Uterus (tissue), 2 donors: ENCODE results near the gene SH2B3.

Source experiments
- CTCF ChIP-seq, 4 experiments: fragments of 200-600 bp in 2 of 4; fragments of 450-650 bp in 2 of 4; sonication (generic) in 2 of 4; IDR thresholded peaks; one replicate each; pipeline ENCODE4 v1.5.1; 2016 to 2019; ENCODE audit warnings: antibody characterized with exemption in 4 of 4, mild to moderate bottlenecking in 2 of 4, moderate library complexity in 1 of 4
- POLR2A ChIP-seq, 2 donors: fragments of 450-650 bp; IDR thresholded peaks; one replicate each; pipeline ENCODE4 v1.6.1; 2016; ENCODE audit warnings: antibody characterized with exemption in 2 of 2, mild to moderate bottlenecking in 1 of 2, moderate library complexity in 1 of 2

- no peak for TF ChIP-seq CTCF (IDR thresholded peaks at IDR 0.05)
- no peak for TF ChIP-seq POLR2A (IDR thresholded peaks at IDR 0.05)
These were observed 65.5 kb downstream of the SH2B3 start for GRCh38 chr12:111471236-111471635.
